Stimulated activated CD8-positive, alpha-beta memory T cell treated with anti-CD3 and anti-CD28 coated beads, Interleukin-2, amount 100 ng/mL, for 48 hours (primary cell): Measurements from ENCODE around the gene GALNT10.

ENCODE experiments used
- DNase-seq, 2 donors: peaks; one replicate each; pipeline ENCODE4 v3.0.0-alpha.2; 2020; ENCODE audit warnings: low read depth in 2 of 2

GALNT10 gene

GRCh38 chr5:154295551-154295950, 105.0 kb downstream of the GALNT10 start:
- DNase-seq: no peak

DNA sequence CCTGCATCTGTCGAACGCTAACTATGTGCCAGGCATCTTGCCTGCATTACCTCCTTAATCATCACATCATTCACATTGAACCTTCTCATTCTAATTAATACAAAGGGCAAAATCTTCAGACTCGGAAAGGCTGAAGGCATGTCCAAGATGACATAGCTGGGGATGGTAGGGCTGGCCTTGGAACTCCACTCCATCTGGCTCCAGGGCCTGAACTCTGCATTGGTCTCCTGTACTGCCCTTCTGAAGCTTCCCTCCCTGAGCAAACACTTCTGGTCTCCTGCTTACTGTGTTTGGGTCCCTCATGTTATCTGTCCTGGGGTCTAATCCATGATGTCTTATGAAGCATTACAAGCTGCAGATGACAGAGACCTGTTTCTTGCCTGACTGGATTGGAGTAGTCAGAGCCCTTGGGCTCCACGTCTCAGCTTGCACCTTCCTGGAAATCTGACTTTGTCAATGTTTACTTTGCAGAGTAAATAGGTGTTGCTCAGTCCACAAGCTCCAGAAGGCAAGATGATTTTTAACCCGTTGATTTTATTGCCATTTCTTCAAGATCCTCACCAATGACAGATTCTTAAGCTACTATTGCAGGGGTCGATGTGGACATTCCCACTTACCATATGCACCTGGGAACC, 106.1 kb downstream of the GALNT10 start:
- DNase-seq: no peak

GRCh38 chr5:154298065-154298464, 107.5 kb downstream of the GALNT10 start:
- DNase-seq: no peak

GRCh38 chr5:154300207-154300883, 109.8 kb downstream of the GALNT10 start:
- no peak for DNase-seq

GRCh38 chr5:154301726-154302125, 111.2 kb downstream of the GALNT10 start:
- DNase-seq: no peak

DNA sequence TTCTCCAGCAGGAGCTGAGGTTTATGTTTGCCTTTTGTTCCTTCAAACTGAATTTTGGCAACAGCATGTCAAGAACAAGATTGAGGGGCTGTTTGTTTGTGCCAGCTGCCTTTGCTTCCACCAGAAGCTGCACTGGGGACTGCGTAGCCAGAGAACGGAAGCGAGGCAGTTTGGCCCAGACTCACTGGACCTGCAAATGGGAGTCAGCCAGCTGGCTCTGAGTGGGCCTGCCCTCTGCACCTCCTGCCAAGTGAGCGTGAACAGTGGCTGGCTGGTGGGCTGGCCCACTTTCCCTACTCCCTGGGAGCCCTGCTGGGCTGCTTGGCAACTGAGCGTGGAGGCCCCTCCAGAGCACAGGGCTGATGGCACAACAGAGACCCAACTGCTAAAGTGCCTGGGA, 111.6 kb downstream of the GALNT10 start:
- DNase-seq: no peak

- no peak for DNase-seq
These were observed 112.6 kb downstream of the GALNT10 start for GRCh38 chr5:154303133-154303532.

DNA sequence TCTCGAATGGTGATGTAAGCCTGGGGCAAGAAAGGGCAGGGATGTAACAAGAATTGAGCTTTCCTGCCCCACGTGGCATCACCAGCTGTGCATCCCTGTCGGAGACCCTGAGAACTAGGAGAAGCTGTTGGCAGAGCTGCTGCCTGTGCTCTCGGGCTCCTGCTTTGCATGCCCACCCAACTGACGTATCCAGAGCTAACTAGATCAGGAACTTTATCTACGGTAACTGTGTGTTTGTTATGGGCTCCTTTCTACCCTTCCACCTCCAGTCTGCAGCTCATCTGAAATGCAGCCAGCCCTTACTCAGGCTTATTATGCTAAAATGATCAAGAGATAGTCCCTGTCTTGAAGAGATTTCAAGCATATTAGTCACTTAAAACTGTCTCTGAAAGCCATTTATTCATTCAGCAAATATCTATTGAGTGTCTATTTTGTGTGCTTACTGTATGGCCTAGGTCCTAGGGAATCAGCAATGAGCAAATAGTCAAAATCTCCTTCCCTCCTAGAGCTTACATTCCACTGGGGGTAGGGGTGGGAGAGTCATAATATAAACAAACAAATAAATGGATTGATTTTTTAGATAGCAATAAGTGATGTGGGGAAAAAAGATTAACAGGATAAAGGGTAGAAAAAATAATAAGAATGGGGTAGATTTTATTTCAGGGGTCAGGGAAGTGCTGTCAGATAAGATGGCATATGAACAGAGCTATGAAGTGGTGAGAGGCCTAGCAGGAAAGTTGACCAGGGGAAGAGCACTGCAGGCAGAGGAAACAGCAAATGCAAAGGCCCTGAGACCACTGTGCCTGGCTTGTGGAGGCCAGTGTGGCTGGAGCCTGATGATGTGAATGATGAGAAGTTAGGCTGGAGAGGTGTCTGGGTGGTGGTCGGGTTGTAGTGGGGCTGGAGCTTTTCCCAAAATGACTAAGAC, 118.2 kb downstream of the GALNT10 start:
- no peak for DNase-seq

DNA sequence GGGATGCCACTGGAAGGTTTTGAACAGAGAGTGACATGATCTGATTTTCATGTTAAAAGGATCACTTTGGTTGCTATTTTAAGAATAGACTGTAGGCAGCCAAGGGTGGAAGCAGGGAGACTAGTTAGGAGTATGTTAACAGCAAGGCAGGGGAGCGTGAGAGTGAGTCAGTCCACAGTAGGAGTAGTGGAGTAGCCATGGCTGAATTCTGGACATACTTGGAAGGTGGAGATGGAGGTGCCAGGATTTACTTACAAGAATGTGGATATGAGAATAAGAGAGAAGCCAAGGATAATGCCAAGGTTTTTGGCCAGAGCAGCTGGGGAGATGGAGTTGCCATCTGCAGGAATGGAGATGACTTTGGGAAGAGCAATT, 118.8 kb downstream of the GALNT10 start:
- no peak for DNase-seq

DNA sequence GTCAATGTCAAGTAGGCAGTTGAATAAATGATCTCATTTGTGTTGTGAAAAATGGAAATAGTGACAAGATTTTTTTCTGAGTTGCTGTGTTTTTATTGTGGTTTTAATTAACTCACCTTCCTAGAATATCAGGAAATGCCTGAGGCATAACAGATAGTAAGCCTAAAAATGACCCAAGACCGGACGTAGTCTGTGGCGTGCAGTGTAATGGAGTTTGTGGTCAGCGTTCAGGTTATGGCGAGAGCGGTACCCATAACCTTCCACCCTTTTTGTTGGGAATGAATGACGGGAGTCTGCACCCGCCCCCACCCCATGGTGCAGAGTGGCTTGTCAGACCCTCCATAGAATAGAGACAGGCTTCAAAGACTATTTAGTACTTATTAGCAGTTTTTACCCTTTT, 119.3 kb downstream of the GALNT10 start:
- no peak for DNase-seq

DNA sequence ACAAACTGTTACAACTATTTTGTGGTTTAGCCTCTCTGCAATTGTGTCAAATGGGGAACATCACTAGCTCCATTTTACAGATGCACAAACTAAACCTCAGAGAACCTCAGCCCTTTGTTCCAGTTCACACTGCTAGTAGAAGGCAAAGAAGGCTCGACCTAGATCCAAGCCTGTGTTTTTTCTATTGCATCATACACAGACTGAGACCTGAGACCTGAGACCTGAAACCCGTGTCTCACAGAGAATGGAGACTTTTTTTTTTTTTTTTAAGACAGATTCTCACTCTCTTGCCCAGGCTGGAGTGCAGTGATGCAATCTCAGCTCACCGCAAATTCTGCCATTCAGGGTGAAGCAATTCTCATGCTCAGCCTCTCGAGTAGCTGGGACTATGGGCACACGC, 120.8 kb downstream of the GALNT10 start:
- no peak for DNase-seq

GRCh38 chr5:154312000-154312399, 121.5 kb downstream of the GALNT10 start:
- DNase-seq: no peak

DNA sequence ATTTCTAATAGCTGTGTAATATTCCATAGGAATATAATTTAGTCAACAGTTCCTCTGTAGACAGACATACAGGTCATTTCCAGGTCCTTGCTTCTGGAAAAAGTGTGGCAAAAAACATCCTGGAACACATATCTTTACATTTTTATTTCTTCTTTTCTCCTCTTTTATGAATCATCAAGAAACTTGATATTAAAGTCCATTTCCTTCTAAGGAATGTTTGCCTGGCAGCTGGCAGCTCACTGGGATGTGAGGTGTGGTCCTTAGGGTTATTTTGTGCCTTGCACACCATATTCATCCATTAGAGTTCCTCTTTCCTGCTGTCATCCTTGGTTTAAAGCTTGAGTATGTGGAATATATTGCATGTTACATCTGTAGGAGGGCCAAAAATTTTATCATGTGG, 122.0 kb downstream of the GALNT10 start:
- no peak for DNase-seq

DNA sequence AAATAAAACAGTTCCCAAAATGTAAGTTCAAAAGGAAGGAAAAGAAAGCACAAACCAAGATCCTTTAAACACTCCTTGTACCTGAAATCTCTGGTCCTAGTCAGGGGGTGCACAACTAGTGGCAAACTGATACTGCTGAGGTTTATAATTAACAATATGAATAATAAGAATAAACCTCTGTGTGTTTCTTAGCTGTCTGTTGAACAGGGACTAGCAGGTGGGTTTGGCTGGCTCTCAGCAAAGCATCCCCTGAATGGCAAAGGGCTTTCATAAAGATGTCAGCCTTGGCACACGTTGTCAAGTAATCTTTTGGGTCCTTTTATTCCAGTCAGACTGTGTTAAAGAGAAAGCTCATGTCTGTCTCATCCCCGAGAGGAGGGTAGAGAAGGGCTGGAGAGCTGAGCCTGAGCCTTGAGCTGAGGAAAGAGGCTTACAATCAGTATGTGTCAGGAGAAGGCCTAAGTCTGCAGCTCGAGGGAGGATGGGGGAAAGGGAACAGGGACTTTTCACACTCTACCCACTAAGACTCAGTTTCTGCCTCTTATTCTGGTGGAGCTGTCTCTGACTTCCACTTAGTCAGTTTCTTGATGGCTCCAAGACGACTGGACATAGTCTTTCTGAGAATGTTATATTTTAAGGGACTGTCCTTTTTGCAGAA, 123.0 kb downstream of the GALNT10 start:
- DNase-seq: no peak

- no peak for DNase-seq
These were observed 124.7 kb downstream of the GALNT10 start for GRCh38 chr5:154315196-154315595.

- DNase-seq: no peak
These were observed 125.2 kb downstream of the GALNT10 start for GRCh38 chr5:154315756-154316155.

DNA sequence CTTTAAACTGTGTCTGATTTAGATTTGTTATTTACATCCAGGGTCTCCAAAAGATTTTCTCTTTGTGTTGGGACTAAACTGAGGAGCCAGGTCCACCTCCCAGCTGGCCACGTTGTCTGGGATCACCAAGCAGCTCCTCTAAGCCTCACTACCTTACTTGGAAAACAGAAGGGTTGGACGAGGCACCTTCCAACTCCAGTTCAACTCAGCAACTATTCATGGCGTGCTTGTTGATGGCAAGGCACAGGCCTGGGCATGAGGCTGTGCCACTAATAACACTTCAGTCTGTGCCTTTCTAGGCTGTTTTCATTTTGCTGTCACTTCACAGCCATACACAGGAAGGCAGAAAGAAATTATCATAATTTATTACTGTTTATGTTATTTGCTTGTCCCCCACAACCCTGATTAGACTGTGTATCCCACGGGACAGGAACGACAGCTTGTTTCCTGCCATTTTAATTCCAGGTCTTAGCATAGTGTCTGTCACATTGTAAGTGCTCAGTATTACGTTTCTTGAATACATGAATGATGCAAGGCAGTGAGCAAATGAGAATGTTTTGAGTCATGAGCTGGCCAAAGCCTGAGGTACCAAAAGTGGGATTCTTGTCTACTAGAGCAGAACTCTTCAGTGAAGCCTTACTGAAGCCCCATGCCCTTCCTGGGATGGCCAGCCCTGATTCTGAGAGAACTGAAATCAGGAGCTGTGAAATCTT, 125.8 kb downstream of the GALNT10 start:
- no peak for DNase-seq

DNA sequence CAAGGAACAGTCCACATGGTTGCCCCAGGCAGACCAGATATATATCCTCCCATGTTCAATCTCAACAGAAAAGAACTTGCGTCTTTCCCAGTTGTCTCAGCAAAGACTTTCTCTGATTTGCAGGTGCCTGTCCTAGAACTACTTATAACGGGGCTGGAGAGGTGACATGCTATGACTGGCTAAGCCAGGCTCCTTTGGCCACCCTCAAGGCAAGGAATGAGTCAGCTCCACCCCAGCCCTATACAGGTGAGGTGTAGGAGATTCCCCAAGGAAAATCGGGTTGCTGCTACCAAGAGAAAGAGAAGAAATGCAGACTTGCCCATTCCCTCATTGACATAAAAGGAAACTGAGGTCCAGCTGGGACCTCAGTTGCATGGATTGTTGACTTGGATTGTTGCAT, 127.4 kb downstream of the GALNT10 start:
- no peak for DNase-seq

- DNase-seq: no peak
These were observed 128.2 kb downstream of the GALNT10 start for GRCh38 chr5:154318691-154319090.

GRCh38 chr5:154319736-154320135, 129.2 kb downstream of the GALNT10 start:
- no peak for DNase-seq

DNA sequence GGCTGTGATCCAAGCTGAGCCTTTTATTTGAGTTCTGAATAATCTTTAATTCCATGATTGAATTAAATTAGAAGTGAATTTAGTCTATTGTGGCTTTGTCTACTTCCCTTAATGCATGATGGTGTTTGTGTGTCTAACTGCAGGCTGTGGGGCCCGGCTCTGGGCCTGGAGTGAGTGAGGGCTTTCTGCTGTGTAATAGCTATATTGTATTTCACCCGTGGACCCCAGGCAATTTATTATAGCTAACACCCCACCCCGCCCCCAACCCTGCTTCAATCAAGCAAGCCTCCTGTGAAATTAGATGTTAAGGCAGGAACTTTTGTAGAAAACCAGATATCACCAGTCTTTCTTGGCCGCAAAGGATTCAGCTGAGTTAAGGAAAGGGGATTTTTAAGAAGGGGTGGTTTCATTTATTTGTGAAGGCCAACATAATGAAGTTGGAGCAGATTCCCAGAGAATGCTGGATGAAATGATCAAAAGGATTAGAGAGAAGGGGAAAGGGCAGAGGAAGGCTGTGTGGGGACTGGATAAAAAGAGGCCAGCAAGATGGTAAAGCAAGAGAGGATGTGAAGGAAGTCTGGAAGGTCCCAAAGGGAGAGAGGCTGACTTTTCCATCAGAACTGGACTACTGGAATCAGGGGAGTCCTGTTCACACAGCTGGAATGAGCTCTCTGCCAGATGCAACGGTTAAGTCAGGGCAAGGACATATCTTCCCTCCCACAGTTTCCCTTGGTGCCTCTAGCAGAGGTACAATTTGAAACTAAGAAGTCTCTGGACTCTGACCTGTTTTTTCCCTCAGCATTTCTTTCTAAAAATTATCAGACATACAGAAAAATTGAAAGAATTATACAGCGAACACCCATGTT, 129.9 kb downstream of the GALNT10 start:
- no peak for DNase-seq
